ENCODE measurements around the gene KIF1B.
"Not testable (repeated sequence)": the region's sequence is repeated elsewhere in the genome, so short reads cannot be mapped to it uniquely, and the experiment has no call there.

Gene KIF1B

DNA sequence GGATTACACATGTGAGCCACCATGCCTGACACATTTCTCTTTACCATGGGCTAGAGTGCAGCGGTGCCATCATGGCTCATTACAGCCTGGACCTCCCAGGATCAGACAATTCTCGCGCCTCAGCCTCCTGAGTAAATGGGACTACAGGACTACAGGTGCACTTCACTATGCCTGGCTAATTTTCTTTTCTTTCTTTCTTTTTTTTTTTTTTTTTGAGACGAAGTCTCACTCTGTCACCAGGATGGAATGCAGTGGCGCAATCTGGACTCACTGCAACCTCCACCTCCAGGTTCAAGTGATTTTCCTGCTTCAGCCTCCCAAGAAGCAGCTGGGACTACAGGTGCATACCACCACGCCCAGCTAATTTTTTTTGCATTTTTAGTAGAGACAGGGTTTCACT is 14.8 kb upstream of the KIF1B start:
- no peak for DNase-seq (ENCODE audit: low read depth in 4 of 4, low spot score in 1 of 4)

DNA sequence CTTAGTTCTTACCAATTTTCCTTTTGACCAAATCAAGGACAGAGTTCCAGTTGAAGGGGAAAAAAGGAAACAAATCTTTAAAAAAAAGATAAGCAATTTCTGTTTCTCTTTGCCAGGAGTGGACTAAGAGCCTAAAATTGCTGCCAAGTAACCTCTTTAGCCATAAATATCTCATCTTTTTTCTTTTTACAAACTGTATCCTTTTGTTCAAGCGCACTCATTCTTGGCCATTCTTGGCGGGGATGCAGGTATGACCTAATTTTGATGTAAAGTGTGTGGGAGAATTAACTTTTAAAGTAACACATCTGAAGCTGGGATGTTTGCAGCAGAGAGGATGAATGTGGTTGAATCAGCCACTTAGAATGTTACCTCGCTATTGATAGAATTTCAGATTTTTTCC is 13.4 kb upstream of the KIF1B start:
- DNase-seq (ENCODE audit: low read depth in 4 of 4, low spot score in 1 of 4): no peak

DNA sequence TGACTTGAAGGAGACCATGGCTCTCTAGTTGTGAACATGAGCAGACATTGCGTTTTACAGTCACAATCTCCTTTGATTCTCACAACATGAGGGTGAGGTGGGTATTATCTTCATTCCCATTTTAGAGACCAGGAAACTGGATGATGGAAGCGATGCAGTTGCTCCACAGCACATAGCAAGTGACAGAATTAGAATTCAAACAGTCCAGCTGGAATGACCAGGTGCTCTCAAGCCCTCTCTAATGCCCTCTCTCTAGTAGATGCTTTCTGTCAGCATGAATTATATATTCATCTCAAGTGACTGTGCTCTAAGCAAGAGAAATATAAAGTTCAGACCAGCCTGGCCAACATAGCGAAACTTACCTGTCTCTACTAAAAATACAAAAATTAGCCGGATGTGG is 9.8 kb upstream of the KIF1B start:
- DNase-seq (ENCODE audit: low read depth in 4 of 4, low spot score in 1 of 4): no peak

DNA sequence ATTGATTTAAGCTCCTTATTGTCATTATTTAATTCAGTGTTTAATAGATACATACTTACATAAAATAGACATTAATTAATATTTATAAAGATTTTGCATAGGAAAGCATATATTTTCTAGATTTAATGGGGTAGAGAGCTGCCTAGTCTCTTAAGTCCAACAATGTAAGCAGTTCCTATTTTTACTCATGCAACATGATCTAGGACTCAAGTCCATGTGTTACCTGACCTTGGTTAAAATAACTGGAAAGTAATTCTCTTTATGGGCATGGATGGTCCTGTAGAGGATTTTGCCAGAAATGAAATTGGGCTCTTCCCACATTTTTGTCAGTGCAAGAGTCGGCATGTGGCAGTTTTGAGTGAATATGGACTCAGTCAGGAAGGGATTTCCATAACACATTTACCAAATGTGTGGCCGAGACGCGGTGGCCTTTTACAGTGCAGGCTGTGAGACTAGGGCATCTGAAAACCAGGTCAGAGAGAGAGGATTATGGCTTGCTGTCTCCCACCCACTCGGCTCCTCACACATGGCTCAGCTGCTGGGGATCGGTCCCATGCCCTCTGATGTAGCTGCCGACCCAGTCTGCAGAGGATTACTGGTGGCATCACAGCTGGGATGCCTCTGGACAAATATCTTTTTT is 6.2 kb upstream of the KIF1B start:
- no peak for DNase-seq (ENCODE audit: low read depth in 4 of 4, low spot score in 1 of 4)

DNA sequence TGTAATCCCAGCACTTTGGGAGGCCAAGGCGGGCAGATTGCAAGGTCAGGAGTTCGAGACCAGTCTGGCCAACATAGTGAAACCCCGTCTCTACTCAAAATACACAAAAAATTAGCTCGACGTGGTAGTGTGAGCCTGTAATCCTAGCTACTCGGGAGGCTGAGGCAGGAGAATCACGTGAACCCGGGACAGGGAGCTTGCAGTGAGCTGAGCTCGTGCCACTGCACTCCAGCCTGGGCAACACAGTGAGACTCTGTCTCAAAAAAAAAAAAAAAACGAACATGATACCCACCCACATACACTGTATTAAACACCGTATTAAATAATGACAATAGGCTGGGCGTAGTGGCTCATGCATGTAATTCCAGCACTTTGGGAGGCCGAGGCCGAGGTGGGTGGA is 5.2 kb upstream of the KIF1B start:
- not testable (repeated sequence) for DNase-seq (ENCODE audit: low read depth in 4 of 4, low spot score in 1 of 4)

DNA sequence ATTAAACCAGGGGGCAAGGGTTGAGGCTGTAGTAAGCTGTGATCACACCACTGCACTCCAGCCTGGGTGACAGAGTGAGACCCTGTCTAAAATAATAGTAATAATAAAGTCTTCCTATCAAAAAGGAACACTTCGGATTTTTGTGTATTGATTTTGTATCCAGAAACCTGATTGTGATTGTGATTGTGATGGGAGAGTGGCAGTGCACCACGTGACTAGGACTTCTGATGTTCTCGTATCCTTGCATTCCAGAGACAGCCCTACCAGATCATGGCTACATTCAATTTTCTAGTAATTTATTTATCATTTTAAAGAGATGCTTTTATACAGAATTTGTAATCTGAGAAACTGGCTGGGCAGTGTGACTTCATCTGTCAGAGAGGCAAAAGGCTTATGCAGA is 2.6 kb upstream of the KIF1B start:
- no peak for DNase-seq (ENCODE audit: low read depth in 4 of 4, low spot score in 1 of 4)

DNA sequence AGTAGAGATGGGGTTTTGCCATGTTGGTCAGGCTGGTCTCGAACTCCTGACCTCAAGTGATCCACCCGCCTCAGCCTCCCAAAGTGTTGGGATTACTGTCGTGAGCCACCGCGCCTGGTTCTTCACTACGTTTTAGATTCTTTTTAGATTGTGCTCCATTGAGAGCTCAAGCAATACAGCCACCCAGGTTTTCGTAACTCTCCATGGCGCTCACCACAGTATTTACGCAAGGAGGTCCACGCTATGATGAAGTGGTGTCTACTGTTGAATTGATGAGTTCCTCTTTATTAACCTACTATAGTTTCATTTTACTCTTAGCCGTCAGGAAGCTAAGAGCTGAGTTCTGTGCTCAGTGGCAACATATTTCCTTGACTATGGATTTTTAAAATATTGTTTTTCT is 1.8 kb upstream of the KIF1B start:
- no peak for DNase-seq (ENCODE audit: low read depth in 4 of 4, low spot score in 1 of 4)

DNA sequence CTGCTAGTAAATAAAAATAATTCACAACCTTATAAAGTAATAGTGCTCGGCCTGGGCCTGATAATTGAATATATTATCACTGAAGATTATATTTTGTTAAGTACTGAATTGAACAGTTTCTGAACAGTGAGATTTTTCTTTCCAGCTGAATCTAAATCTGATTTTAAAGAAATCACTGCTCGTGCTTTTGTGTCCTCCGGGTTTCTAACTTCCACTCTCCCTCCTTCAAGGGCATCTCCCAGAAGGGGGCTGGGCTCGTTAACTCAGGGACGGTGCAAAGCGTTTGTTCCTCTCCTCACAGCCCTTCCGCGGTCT is 823 bp upstream of the KIF1B start:
- DNase-seq (ENCODE audit: low read depth in 4 of 4, low spot score in 1 of 4): no peak

DNA sequence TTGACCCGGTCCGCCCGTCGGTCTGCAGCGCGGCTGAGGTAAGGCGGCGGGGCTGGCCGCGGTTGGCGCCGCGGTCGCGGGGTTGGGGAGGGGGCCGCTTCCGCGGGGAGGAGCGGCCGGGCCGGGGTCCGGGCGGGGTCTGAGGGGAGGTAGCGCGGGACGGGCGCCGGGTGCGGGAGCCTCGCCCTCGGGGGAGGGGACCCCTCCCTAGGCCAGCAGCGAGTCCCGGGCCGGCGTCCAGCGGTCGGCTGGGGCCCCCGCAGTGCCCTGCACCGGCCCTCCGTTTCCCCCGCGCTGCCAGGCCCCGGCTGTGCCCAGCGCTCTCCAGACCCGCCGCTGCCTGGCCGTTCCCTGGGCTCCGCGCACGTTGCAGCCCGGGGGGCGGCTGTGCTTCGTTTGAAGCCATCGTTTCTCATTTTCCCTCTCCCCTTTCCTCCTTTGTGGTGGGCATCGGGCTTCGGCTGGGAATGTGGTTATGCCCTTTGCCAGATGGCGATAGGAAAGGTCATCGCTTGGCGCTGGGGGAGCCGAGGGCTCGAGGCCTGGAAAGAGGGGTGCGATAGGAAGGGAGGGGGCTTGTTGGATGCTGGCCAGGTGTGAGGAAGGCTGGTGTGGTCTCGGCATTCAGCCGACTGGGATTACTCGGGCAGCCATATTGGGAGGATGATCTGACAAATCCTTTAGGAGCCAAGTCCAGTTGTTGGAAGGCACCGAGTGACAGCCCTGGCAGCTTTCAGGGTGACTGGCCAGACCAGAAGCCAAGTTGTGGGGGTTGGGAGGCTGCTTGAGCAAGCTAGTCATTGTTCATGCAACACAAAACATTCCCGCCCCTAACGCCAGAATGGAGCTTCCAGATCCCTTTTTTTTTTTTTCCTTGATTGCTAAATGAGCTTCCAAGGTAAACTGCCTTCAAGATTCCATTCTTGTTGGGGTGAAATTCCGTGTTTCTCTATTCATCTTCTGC is 753 bp downstream of the KIF1B start:
- no peak for DNase-seq (ENCODE audit: low read depth in 4 of 4, low spot score in 1 of 4)

DNA sequence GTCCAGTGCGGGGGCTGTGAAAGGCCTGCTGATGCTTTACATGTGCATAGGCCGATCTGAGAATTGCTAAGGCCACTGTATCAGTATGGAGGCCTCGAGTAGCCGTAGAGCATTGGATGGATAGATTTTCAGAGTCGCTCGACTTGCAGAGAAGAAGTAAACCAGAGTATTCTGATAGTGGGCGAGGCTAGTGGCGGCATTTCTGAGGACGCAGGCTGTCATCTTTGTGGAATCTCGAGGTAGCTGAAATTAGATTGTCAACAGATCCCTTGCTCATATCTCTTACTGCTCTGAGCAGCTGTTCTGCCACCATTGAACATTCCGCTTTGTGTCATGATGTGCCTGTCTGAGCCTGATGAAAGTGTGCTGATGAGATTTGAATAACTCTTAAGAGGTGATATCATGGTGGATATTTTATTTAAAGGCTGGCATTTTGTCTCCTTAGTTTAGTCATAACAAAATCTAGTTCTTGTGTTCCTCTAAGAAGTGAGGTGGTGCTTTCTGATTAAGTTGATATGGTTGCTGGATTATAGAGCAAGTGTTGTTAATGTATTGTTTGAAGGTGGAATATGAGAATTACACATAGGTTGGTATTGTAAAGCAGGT is 1.5 kb downstream of the KIF1B start:
- DNase-seq (ENCODE audit: low read depth in 4 of 4, low spot score in 1 of 4): no peak

DNA sequence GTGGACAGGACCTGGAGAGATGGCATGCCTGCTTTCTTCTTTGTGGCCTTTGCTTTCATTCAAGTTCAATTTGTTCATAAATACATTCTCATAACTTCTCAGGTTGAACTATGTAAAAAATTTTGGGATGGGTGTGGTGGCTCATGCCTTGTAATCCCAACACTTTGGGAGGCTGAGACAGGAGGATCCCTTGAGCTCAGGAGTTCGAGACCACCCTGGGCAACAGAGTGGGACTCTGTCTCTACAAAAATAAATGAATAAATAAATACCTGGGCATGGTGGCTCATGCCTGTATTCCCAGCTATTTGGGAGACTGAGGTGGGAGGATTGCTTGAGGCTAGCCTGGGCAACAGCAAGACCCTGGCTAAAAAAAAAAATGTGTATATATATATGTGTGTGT is 2.1 kb downstream of the KIF1B start:
- DNase-seq (ENCODE audit: low read depth in 4 of 4, low spot score in 1 of 4): no peak

DNA sequence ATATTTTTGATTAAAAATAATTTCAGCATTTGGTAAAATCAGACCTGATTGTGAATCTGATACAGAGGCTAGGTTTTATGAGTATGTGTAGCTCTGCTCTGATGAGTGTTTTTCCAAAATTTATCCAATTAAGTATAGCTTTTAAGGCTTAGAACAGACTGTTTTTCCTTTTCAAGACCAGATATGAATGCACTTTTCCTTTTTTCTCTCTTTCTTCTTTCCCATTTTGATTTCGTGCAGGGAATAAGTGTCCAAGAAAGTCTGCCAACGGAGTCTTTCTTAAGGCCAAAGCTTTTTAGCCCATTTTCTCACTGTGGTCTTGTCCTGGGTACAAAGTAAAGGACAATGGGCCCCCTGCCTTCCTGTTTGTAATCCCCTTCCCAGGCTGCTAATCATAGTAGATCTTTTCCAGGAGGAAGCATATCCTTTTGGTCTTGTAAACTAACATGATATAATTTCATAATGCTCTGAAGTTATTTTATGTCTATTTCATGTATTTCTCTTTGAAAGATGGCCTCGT is 2.9 kb downstream of the KIF1B start:
- DNase-seq (ENCODE audit: low read depth in 4 of 4, low spot score in 1 of 4): no peak

DNA sequence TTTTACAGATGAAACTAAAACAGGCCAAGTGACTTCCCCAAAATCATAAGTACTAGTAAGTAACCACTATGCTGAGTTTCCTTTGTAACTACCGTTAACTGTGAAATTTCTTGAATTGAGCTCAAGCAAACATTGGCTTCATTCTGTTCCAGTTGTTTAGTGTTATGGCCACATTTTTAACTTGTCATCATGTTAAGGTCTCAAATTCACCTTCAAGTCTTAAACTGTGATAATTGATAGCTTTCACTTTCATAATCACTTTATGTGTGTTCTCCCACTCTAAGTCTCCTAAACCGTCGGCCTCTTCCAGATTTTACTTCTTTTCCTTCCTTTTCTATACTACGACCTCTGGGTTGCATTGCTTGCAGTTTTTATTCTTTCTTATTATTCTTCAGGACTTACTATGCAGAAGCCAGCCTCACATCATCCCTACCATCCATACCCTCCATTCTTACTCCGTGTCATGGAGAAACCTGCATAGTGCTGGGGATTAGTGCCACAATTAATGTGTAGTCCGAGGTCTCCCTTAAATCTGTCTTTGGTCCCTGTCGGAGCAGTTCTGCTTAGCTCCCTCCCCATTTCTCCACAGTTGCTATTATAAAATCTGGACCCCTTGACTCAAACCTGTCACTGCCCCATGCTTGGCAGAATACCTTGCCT is 5.8 kb downstream of the KIF1B start:
- no peak for DNase-seq (ENCODE audit: low read depth in 4 of 4, low spot score in 1 of 4)

DNA sequence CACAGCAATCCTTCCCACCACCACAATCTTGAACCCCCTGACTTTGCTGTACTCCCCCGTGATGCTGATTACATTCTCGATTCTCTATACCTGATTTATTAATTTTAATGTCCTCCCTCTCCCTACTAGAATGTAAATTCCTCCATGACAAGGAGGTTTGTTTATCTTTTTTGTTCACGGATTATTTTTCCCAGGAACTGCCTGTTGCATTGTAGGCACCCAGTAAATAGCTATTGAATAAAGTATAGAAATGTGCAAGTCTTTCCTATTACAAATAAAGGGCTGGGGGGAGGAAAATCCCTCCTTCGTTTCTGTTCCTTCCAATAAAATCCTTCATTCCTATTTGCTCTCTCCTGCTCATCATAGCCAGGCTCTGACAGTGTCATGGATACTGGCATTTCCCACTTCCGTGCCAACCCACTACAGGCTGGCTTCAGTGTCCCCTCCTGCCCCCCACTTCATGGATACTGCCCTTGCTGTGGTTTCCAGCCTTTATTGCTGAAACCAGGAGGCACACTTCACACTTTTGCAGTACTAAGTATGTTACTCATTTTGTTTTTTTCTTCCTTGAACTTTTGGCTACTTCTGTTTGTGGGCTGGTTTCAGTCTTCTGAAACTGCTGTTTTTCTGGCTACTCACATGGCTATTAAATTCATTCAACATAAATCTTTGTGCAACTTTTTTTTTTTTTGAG is 7.5 kb downstream of the KIF1B start:
- no peak for DNase-seq (ENCODE audit: low read depth in 4 of 4, low spot score in 1 of 4)

DNA sequence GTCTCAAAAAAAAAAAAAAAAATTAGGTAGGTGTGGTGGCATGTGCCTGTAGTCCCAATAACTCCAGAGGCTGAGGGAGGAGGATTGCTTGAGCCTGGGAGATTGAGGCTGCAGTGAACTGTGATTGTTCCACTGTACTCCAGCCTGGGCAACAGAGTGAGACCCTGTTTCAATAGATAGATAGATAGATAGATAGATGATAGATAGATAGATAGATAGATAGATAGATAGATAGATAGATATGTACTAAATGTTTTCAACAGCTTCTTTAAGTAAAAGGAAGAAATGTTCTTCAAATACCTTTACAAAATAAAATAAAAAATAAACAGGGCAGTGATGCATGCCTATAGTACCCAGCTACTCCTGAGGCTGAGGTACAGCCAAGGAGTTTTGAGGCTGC is 9.8 kb downstream of the KIF1B start:
- no peak for DNase-seq (ENCODE audit: low read depth in 4 of 4, low spot score in 1 of 4)

DNA sequence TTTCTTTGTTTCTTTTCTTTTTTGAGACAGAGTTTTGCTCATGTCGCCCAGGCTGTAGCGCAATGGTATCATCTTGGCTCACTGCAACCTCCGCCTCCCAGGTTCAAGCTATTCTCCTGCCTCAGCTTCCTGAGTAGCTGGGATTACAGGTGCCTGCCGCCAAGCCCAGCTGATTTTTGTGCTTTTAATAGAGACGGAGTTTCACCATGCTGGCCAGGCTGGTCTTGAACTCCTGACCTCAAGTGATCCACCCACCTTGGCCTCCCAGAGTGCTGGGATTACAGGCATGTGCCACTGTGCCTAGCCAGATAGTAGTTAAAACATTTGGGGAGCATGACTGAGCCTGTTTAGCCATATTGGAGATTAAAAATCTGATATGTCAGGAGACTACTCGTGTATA is 10.3 kb downstream of the KIF1B start:
- not testable (repeated sequence) for DNase-seq (ENCODE audit: low read depth in 4 of 4, low spot score in 1 of 4)

DNA sequence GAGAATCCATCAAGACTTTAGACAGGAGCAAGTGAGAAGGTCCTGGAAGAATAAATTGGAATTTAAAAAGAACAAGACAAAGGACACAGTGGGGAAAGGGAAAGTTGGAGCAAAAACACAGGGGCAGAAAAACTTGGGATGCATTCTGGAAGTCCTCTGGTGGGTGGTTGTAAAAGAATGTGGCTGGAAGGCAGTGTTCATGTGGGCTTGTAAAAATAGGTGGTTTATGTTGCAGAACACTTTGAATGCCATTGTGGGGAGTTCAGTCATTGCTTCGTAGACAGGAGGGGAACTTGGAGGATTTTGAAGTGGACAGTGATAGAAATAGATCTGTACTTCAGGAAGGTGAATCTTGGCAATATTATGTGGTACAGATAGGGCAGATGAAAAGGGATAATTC is 15.2 kb downstream of the KIF1B start:
- DNase-seq (ENCODE audit: low read depth in 4 of 4, low spot score in 1 of 4): no peak

DNA sequence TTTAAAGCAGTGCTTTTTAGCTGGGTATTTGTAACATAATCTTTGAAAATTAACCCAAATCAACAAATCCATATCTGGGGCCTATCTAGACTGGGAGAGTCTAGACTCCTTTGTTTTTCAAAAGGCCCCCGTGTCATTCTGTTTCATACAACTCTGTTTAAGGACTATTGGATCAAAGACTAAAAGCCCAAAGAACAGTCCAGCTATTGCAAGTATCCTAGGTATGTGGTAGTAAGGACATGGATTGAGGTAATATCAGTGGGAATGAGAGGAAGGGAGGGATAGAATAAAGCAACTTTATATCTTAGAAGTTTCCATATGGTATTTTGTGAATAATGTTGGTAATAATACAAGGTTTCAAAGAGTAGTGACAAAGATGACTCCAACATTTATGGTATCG is 18.2 kb downstream of the KIF1B start:
- DNase-seq (ENCODE audit: low read depth in 4 of 4, low spot score in 1 of 4): no peak

DNA sequence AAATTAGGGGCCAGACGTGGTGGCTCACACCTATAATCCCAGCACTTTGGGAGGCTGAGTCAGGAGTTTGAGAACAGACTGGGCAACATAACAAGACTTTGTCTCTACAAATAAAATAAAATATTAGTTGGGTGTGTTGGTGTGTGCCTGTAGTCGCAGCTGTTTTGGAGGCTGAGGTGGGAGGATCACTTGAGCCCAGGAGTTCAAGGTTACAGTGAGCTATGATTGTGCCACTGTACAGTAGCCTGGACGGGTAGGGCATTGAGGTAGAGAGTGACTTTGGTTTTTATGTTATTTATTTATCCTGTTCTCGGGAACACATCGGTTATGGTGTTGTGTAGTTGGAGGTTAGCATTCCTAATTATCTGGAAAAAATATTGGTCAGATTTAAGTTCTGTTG is 19.5 kb downstream of the KIF1B start:
- no peak for DNase-seq (ENCODE audit: low read depth in 4 of 4, low spot score in 1 of 4)

DNA sequence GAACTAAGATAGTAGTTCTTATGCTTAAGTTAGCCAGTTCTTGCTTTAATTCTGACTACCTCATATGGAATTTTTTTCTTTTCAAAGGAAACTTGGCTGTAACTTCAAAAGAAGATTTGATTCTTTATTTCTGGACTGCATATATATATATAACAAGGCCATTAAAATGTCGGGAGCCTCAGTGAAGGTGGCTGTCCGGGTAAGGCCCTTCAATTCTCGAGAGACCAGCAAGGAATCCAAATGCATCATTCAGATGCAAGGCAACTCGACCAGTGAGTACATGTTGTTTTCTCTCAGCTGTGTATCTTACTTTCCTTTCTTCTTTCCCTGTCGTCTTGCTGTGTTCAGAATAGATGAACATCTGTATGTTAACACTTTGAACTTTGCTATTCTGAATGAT is 21.8 kb downstream of the KIF1B start:
- DNase-seq (ENCODE audit: low read depth in 4 of 4, low spot score in 1 of 4): no peak

Data from stimulated activated CD4-positive, alpha-beta T cell treated with anti-CD3 and anti-CD28 coated beads, Interleukin-1b, Interleukin-23, amount 100 ng/mL, for 24 hours (primary cell).